Measurements from ENCODE around the gene EIF4H.

DNA sequence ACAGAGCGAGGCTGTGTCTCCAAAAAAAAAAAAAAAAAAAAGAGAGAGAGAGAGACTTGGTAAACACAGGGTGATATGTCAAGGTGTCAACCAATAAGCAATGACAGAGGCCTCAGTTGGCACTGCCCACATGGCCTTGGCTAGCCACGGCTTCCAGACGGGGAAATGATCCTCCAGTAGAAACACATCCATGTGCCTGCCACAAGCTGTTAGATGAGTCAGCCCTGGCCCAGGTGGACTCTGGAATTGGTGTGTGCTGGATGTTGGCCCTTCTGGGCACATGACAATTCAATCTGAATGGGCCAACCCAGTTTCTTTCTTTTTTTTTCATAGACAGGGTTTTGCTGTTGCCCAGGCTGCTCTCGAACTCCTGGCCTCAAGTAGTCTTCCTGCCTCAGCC, 66.3 kb downstream of the EIF4H start:
- no peak for TF ChIP-seq CTCF (IDR thresholded peaks at IDR 0.05; ENCODE audit: insufficient read depth, low read depth, low read length)
- no peak for TF ChIP-seq EZH2 (IDR thresholded peaks at IDR 0.05; ENCODE audit: insufficient read depth, low read length)
